ENCODE data around the gene FARS2.

DNA sequence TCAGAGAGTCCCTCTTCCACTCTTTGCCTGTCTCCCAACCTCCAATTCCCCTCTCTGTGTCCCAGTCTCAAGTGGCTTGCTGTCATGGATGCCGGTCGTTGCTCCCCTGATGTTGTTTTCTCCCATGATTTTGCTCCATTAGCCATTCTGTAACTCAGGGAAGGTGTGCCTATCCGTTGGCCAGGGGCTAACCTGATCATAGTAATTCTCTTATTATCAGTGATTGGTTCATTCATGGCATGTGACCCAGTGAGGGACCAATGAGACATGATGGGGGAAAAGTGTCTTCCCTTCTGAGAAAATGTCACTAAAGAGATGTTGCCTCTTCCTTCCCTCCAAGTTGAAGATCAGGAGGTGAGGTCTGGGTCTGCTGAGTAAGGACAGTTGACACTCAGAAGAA, 214.5 kb downstream of the FARS2 start:
- TF ChIP-seq POLR2A (IDR thresholded peaks at IDR 0.05; ENCODE audit: low read length): no peak
- TF ChIP-seq, protein P1, sequence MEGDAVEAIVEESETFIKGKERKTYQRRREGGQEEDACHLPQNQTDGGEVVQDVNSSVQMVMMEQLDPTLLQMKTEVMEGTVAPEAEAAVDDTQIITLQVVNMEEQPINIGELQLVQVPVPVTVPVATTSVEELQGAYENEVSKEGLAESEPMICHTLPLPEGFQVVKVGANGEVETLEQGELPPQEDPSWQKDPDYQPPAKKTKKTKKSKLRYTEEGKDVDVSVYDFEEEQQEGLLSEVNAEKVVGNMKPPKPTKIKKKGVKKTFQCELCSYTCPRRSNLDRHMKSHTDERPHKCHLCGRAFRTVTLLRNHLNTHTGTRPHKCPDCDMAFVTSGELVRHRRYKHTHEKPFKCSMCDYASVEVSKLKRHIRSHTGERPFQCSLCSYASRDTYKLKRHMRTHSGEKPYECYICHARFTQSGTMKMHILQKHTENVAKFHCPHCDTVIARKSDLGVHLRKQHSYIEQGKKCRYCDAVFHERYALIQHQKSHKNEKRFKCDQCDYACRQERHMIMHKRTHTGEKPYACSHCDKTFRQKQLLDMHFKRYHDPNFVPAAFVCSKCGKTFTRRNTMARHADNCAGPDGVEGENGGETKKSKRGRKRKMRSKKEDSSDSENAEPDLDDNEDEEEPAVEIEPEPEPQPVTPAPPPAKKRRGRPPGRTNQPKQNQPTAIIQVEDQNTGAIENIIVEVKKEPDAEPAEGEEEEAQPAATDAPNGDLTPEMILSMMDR (IDR thresholded peaks at IDR 0.05): no peak
- TF ChIP-seq BHLHE40 (IDR thresholded peaks at IDR 0.05; ENCODE audit: low read depth, low read length): no peak
- TF ChIP-seq JUN (IDR thresholded peaks at IDR 0.05): no peak
- TF ChIP-seq RAD21 (conservative IDR thresholded peaks at IDR 0.05 in 1 of 2, IDR thresholded peaks at IDR 0.05 in 1 of 2): no peak
- TF ChIP-seq ZC3H11A (IDR thresholded peaks at IDR 0.05): no peak
- TF ChIP-seq, protein P2, sequence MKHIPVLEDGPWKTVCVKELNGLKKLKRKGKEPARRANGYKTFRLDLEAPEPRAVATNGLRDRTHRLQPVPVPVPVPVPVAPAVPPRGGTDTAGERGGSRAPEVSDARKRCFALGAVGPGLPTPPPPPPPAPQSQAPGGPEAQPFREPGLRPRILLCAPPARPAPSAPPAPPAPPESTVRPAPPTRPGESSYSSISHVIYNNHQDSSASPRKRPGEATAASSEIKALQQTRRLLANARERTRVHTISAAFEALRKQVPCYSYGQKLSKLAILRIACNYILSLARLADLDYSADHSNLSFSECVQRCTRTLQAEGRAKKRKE (CRISPR knock-in tag; IDR thresholded peaks at IDR 0.05; ENCODE audit: low read depth): no peak
- no peak for TF ChIP-seq RCOR1 (IDR thresholded peaks at IDR 0.05; ENCODE audit: low read depth, low read length)
- TF ChIP-seq JUNB (IDR thresholded peaks at IDR 0.05): no peak
- no peak for TF ChIP-seq EP300 (IDR thresholded peaks at IDR 0.05)

All from A549 (cell line).